HEK293 (cell line): ENCODE results near the gene CD300E.

Experiments used
- CTCF ChIA-PET: fragments of 350-600 bp; formaldehyde crosslinking; extraction: SDS; loops from one replicate; lab custom pipeline; 2021; ENCODE audit warnings: antibody characterized with exemption; lab: Yijun Ruan, JAX
- POLR2A ChIA-PET: fragments of 300-600 bp; formaldehyde crosslinking; extraction: SDS; loops from one replicate; lab custom pipeline; 2020; ENCODE audit warnings: antibody characterized with exemption, inconsistent platforms; lab: Yijun Ruan, JAX
- H3K27ac ChIP-seq: fragments of 200-500 bp; sonication (Bioruptor generic); 2 replicates; pipeline ENCODE4 v1.5.1; 2014; ENCODE audit warnings: low read depth, low read length, control low read depth, inconsistent platforms; ENCODE audit errors: extremely low read depth
- H3K36me3 ChIP-seq, 2 experiments: fragments of 200-500 bp in 1 of 2; sonication (Bioruptor generic) in 1 of 2; 1 replicate in 1 of 2; 2 replicates in 1 of 2; pipeline ENCODE4 v1.5.1; 2014 to 2017; ENCODE audit warnings: inconsistent platforms in 2 of 2, low read length in 2 of 2; ENCODE audit not compliant: control insufficient read depth in 2 of 2, insufficient read depth in 1 of 2
- H3K4me1 ChIP-seq: fragments of 200-500 bp; sonication (Bioruptor generic); 2 replicates; pipeline ENCODE4 v1.5.1; 2014; ENCODE audit warnings: mild to moderate bottlenecking, low read length, inconsistent platforms; ENCODE audit not compliant: control insufficient read depth, insufficient read depth
- H3K4me3 ChIP-seq: 2 replicates; pipeline ENCODE4 v1.5.1; 2011; ENCODE audit warnings: low read depth, mild to moderate bottlenecking, control low read depth, low read length, moderate library complexity
- H3K9me3 ChIP-seq: fragments of 200-500 bp; sonication (Bioruptor generic); 2 replicates; pipeline ENCODE4 v1.5.1; 2014; ENCODE audit warnings: low read depth, low read length, inconsistent platforms; ENCODE audit not compliant: control insufficient read depth, insufficient read depth
- IKZF3 ChIP-seq: fragments of 450-650 bp; IDR thresholded peaks from 2 replicates; pipeline ENCODE4 v1.5.0; 2018; ENCODE audit warnings: missing biosample characterization, mild to moderate bottlenecking, missing genetic modification characterization, moderate library complexity
- KLF10 ChIP-seq: fragments of 450-650 bp; IDR thresholded peaks from 2 replicates; pipeline ENCODE4 v1.5.1; 2018; ENCODE audit warnings: missing biosample characterization, mild to moderate bottlenecking, missing genetic modification characterization
- KLF16 ChIP-seq: fragments of 450-650 bp; formaldehyde crosslinking; IDR thresholded peaks from 2 replicates; pipeline ENCODE4 v1.5.1; 2017; ENCODE audit warnings: missing biosample characterization, missing genetic modification characterization
- MEIS1 ChIP-seq: sonication (generic); formaldehyde crosslinking; IDR thresholded peaks from 2 replicates; pipeline ENCODE4 v1.8.1; 2022; ENCODE audit warnings: missing genetic modification reagents, mild to moderate bottlenecking, borderline replicate concordance
- OVOL3 ChIP-seq: fragments of 450-650 bp; formaldehyde crosslinking; IDR thresholded peaks from 2 replicates; pipeline ENCODE4 v1.5.1; 2016; ENCODE audit warnings: missing biosample characterization, missing genetic modification characterization
- REPIN1 ChIP-seq: fragments of 450-650 bp; formaldehyde crosslinking; IDR thresholded peaks from 2 replicates; pipeline ENCODE4 v1.5.1; 2017; ENCODE audit warnings: missing biosample characterization, missing genetic modification characterization, low read depth
- TRIM28 ChIP-seq: IDR thresholded peaks from 2 replicates; pipeline ENCODE4 v1.6.1; 2011; ENCODE audit warnings: low read length, control low read depth, borderline replicate concordance
- ZBTB10 ChIP-seq: fragments of 450-650 bp; formaldehyde crosslinking; IDR thresholded peaks from 2 replicates; pipeline ENCODE4 v1.5.1; 2016; ENCODE audit warnings: missing biosample characterization, missing genetic modification characterization
- ZIC2 ChIP-seq: fragments of 450-650 bp; formaldehyde crosslinking; IDR thresholded peaks from 2 replicates; pipeline ENCODE4 v1.5.1; 2016; ENCODE audit warnings: missing biosample characterization, missing genetic modification characterization
- ZNF138 ChIP-seq: fragments of 450-650 bp; formaldehyde crosslinking; IDR thresholded peaks from 2 replicates; pipeline ENCODE4 v1.5.1; 2016; ENCODE audit warnings: missing biosample characterization, missing genetic modification characterization, borderline replicate concordance
- ZNF16 ChIP-seq: fragments of 450-650 bp; formaldehyde crosslinking; IDR thresholded peaks from 2 replicates; pipeline ENCODE4 v1.5.1; 2016; ENCODE audit warnings: low read depth, missing biosample characterization, missing genetic modification characterization
- ZNF2 ChIP-seq: fragments of 450-650 bp; formaldehyde crosslinking; IDR thresholded peaks from 2 replicates; pipeline ENCODE4 v1.5.1; 2016; ENCODE audit warnings: missing biosample characterization, missing genetic modification characterization
- ZNF211 ChIP-seq: fragments of 450-650 bp; formaldehyde crosslinking; IDR thresholded peaks from 2 replicates; pipeline ENCODE4 v1.5.1; 2016; ENCODE audit warnings: low read depth, missing biosample characterization, missing genetic modification characterization
- ZNF239 ChIP-seq: fragments of 450-650 bp; formaldehyde crosslinking; IDR thresholded peaks from 2 replicates; pipeline ENCODE4 v1.5.1; 2016; ENCODE audit warnings: missing biosample characterization, missing genetic modification characterization
- ZNF24 ChIP-seq: fragments of 450-650 bp; formaldehyde crosslinking; IDR thresholded peaks from 2 replicates; pipeline ENCODE4 v1.5.1; 2016; ENCODE audit warnings: missing biosample characterization, missing genetic modification characterization
- ZNF48 ChIP-seq: fragments of 450-650 bp; formaldehyde crosslinking; IDR thresholded peaks from 2 replicates; pipeline ENCODE4 v1.5.1; 2016; ENCODE audit warnings: missing biosample characterization, missing genetic modification characterization
- ZNF514 ChIP-seq: fragments of 450-650 bp; formaldehyde crosslinking; IDR thresholded peaks from 2 replicates; pipeline ENCODE4 v1.5.1; 2016; ENCODE audit warnings: missing biosample characterization, missing genetic modification characterization
- ZNF548 ChIP-seq: fragments of 450-650 bp; formaldehyde crosslinking; IDR thresholded peaks from 2 replicates; pipeline ENCODE4 v1.5.1; 2016; ENCODE audit warnings: missing biosample characterization, missing genetic modification characterization
- ZNF549 ChIP-seq: fragments of 450-650 bp; IDR thresholded peaks from 2 replicates; pipeline ENCODE4 v1.5.1; 2018; ENCODE audit warnings: missing biosample characterization, missing genetic modification characterization, mild to moderate bottlenecking, inconsistent platforms, moderate library complexity
- ZNF555 ChIP-seq: fragments of 450-650 bp; formaldehyde crosslinking; conservative IDR thresholded peaks from 2 replicates; pipeline ENCODE4 v1.5.1; 2017; ENCODE audit warnings: missing biosample characterization, mild to moderate bottlenecking, missing genetic modification characterization, inconsistent platforms
- ZNF600 ChIP-seq: fragments of 450-650 bp; formaldehyde crosslinking; IDR thresholded peaks from 2 replicates; pipeline ENCODE4 v1.5.1; 2016; ENCODE audit warnings: missing biosample characterization, missing genetic modification characterization
- ZNF626 ChIP-seq: fragments of 450-650 bp; sonication (Bioruptor Pico); formaldehyde crosslinking; IDR thresholded peaks from 2 replicates; pipeline ENCODE4 v1.5.1; 2018; ENCODE audit warnings: missing biosample characterization, missing genetic modification characterization, inconsistent platforms
- ZNF660 ChIP-seq: fragments of 450-650 bp; IDR thresholded peaks from 2 replicates; pipeline ENCODE4 v1.5.1; 2018; ENCODE audit warnings: missing biosample characterization, mild to moderate bottlenecking, missing genetic modification characterization
- ZNF830 ChIP-seq: fragments of 450-650 bp; IDR thresholded peaks from 2 replicates; pipeline ENCODE4 v1.5.0; 2018; ENCODE audit warnings: missing biosample characterization, missing genetic modification characterization, low read depth, mild to moderate bottlenecking, moderate library complexity
- ZSCAN30 ChIP-seq: fragments of 450-650 bp; IDR thresholded peaks from 2 replicates; pipeline ENCODE4 v1.5.1; 2018; ENCODE audit warnings: missing biosample characterization, mild to moderate bottlenecking, missing genetic modification characterization, moderate library complexity

The CD300E gene

GRCh38 chr17:74643826-74644225 is 20.3 kb upstream of the CD300E start:
- no peaks in the 10 kb centered on the region for H3K4me1 ChIP-seq
- H3K27ac ChIP-seq, result no peak overlapping the region
- H3K36me3 ChIP-seq, result no peaks in the 10 kb centered on the region
- no peak overlapping the region for H3K4me3 ChIP-seq
- H3K9me3 ChIP-seq, result no peaks in the 10 kb centered on the region
- CTCF ChIA-PET, result interaction anchor here (0.6 to 1.6 kb wide), 2 partner anchors 13 to 41 kb away, joined by 3 to 7 read pairs; no protein-coding TSS in a partner anchor
- TF ChIP-seq KLF10 (tag by site-specific recombination) (no peak), IKZF3 (tag by site-specific recombination) (no peak), ZNF549 (tag by site-specific recombination) (no peak), ZNF660 (no peak), ZNF2 (tag by site-specific recombination) (no peak), ZNF548 (no peak)
- POLR2A ChIA-PET, result no interaction called here

GRCh38 chr17:74642995-74643394 is 19.5 kb upstream of the CD300E start:
- no peaks in the 10 kb centered on the region for H3K36me3 ChIP-seq
- H3K4me3 ChIP-seq, result no peak overlapping the region
- TF ChIP-seq ZSCAN30, result no peak
- TF ChIP-seq ZBTB10 (tag by site-specific recombination), result no peak
- no peak for TF ChIP-seq REPIN1
- TF ChIP-seq KLF16, result no peak
- no peak for TF ChIP-seq ZNF138 (tag by site-specific recombination)
- no peak for TF ChIP-seq ZNF48 (tag by site-specific recombination)
- no peak for TF ChIP-seq ZIC2 (tag by site-specific recombination)
- TF ChIP-seq ZNF24 (tag by site-specific recombination), result no peak
- no peak for TF ChIP-seq ZNF514 (tag by site-specific recombination)
- no peak for TF ChIP-seq MEIS1
- no peak for TF ChIP-seq ZNF626
- TF ChIP-seq ZNF600, result no peak
- no peak for TF ChIP-seq ZNF16 (tag by site-specific recombination)
- no peak for TF ChIP-seq TRIM28
- H3K27ac ChIP-seq, result no peak overlapping the region
- ChIA-PET POLR2A (no interaction called here), CTCF (interaction anchor here (0.6 kb wide), 3 partner anchors 36 to 219 kb away, joined by 3 to 4 read pairs (median 4); no protein-coding TSS in a partner anchor)
- H3K4me1 ChIP-seq, result no peaks in the 10 kb centered on the region
- no peaks in the 10 kb centered on the region for H3K9me3 ChIP-seq

GRCh38 chr17:74642556-74642955 is 19.0 kb upstream of the CD300E start:
- CTCF ChIA-PET, result interaction anchor here (0.6 kb wide), 2 partner anchors 36 to 59 kb away, joined by 3 to 4 read pairs; no protein-coding TSS in a partner anchor
- POLR2A ChIA-PET, result no interaction called here
- H3K4me1 ChIP-seq, result no peaks in the 10 kb centered on the region
- H3K36me3 ChIP-seq, result no peaks in the 10 kb centered on the region
- H3K4me3 ChIP-seq, result no peak overlapping the region
- no peak overlapping the region for H3K27ac ChIP-seq
- no peaks in the 10 kb centered on the region for H3K9me3 ChIP-seq
- TF ChIP-seq OVOL3 (tag by site-specific recombination) (no peak), ZNF830 (tag by site-specific recombination) (no peak), ZNF555 (tag by site-specific recombination) (no peak), ZNF239 (tag by site-specific recombination) (no peak), ZNF211 (tag by site-specific recombination) (no peak)
